ENCODE measurements around the gene TPSAB1. TPM values are rescaled to one million over a fixed set of nuclear protein-coding genes. Genes with fewer than 3 reads are reported as not detected.

The TPSAB1 gene
- total and polyA plus RNA-seq, 10 of the 15 experiments (the other 5 are each of a cell fraction or from before 2014, with no cell fraction given): 0.06 TPM; not detected in 9

GRCh38 chr16:1213231-1213630, 27.3 kb upstream of the TPSAB1 start:
- Histone ChIP-seq H3K27me3 (replicated peaks in 1 of 2; ENCODE audit: control insufficient read depth in 2 of 2, insufficient read depth in 2 of 2, low read length in 1 of 2) (no peaks in the 10 kb centered on the region), H3K9me3 (replicated peaks; ENCODE audit: control insufficient read depth, insufficient read depth, low read length) (no peaks in the 10 kb centered on the region), H3K36me3 (ENCODE audit: control insufficient read depth in 2 of 2, insufficient read depth in 2 of 2, low read length in 1 of 2) (no peaks in the 10 kb centered on the region), H3K4me3 (no peak overlapping the region), H3K27ac (ENCODE audit: control insufficient read depth, insufficient read depth) (no peak overlapping the region), H3K4me1 (ENCODE audit: control insufficient read depth, insufficient read depth, low read length) (no peaks in the 10 kb centered on the region), H2AFZ (ENCODE audit: control insufficient read depth, low read depth, low read length) (no peak overlapping the region), H3K79me2 (ENCODE audit: control insufficient read depth, insufficient read depth, low read length) (no peaks in the 10 kb centered on the region), H3K4me2 (ENCODE audit: control insufficient read depth, insufficient read depth) (no peak overlapping the region), H3K9ac (ENCODE audit: control insufficient read depth, insufficient read depth, low read length) (no peak overlapping the region), H4K20me1 (ENCODE audit: control insufficient read depth, insufficient read depth) (no peaks in the 10 kb centered on the region)
- no peak for TF ChIP-seq SMAD1 (IDR thresholded peaks at IDR 0.05; ENCODE audit: low read depth, partially characterized antibody)
- TF ChIP-seq POLR2A (IDR thresholded peaks at IDR 0.05; ENCODE audit: low read depth, low read length): no peak
- no peak for TF ChIP-seq TCF12 (IDR thresholded peaks at IDR 0.05; ENCODE audit: low read depth, low read length)
- no peak for TF ChIP-seq BCL11A (IDR thresholded peaks at IDR 0.05; ENCODE audit: low read depth, low read length)
- no peak for TF ChIP-seq BACH1 (IDR thresholded peaks at IDR 0.05; ENCODE audit: borderline replicate concordance)
- no peak for TF ChIP-seq PBX3 (IDR thresholded peaks at IDR 0.05; ENCODE audit: insufficient replicate concordance, low read depth, low read length)
- TF ChIP-seq ZNF384 (IDR thresholded peaks at IDR 0.05; ENCODE audit: borderline replicate concordance, low read depth, low read length): no peak
- TF ChIP-seq PML (IDR thresholded peaks at IDR 0.05; ENCODE audit: low read length): no peak
- no peak for TF ChIP-seq MEF2A (IDR thresholded peaks at IDR 0.05; ENCODE audit: insufficient read depth, low read depth, low read length)
- TF ChIP-seq NR2C2 (IDR thresholded peaks at IDR 0.05; ENCODE audit: borderline replicate concordance, control insufficient read depth, insufficient read length, low read depth): no peak
- no peak for TF ChIP-seq MYC (IDR thresholded peaks at IDR 0.05; ENCODE audit: insufficient read depth, insufficient read length, insufficient replicate concordance, low read length, severe bottlenecking)
- TF ChIP-seq MEF2B (IDR thresholded peaks at IDR 0.05; ENCODE audit: partially characterized antibody, poor library complexity, severe bottlenecking): no peak
- no peak for TF ChIP-seq ZBED1 (IDR thresholded peaks at IDR 0.05; ENCODE audit: borderline replicate concordance)
- TF ChIP-seq IRF4 (IDR thresholded peaks at IDR 0.05; ENCODE audit: low read depth, low read length): no peak
- no peak for TF ChIP-seq PRDM15 (CRISPR knock-in tag; IDR thresholded peaks at IDR 0.05)
- intact Hi-C loops (cut with micrococcal nuclease; ENCODE audit: unreplicated experiment) (no loop called here), in situ Hi-C loops (cut with MboI) (no loop called here)
- no TSS peak for BruUV-seq (replicated peaks)
- 43% methylated on average over 8 of the region's 8 CpGs for WGBS (ENCODE audit: insufficient coverage, insufficient replicate concordance, low lambda C conversion rate, missing lambda C conversion rate)
- CTCF ChIA-PET: no interaction called here
- POLR2A ChIA-PET: no interaction called here
- SMC1A ChIA-PET (ENCODE audit: uncharacterized antibody, unreplicated experiment): no interaction called here
- DNase-seq (ENCODE audit: low read depth, low spot score) (no peak), FAIRE-seq (no peak), ATAC-seq (no peak)
- RAD21 ChIA-PET (ENCODE audit: unreplicated experiment): no interaction called here

Data from GM12878 (cell line).